H9 (cell line): ENCODE results near the gene GRIK3. TPM values are rescaled to one million over a fixed set of nuclear protein-coding genes. Genes with fewer than 3 reads are reported as not detected.

Experiments used
- DNase-seq: peaks from one replicate; pipeline ENCODE4 v3.0.0-alpha.2; 2017
- H2AFZ ChIP-seq: one replicate; pipeline ENCODE4 v1.6.1; 2013; ENCODE audit warnings: mild to moderate bottlenecking, low read length, control low read depth, moderate library complexity
- H2AK5ac ChIP-seq: 2 replicates; pipeline ENCODE4 v1.6.1; 2013; ENCODE audit warnings: low read length, control low read depth, mixed read lengths; ENCODE audit not compliant: insufficient read length
- H2BK120ac ChIP-seq: one replicate; pipeline ENCODE4 v1.6.1; 2013; ENCODE audit warnings: low read depth, mild to moderate bottlenecking, low read length, control low read depth, inconsistent platforms; ENCODE audit not compliant: poor library complexity, severe bottlenecking
- H2BK12ac ChIP-seq: 2 replicates; pipeline ENCODE4 v1.6.1; 2013; ENCODE audit warnings: low read length, control low read depth, mixed read lengths, low read depth; ENCODE audit not compliant: insufficient read length
- H2BK15ac ChIP-seq: 2 replicates; pipeline ENCODE4 v1.6.1; 2013; ENCODE audit warnings: low read depth, low read length, control low read depth
- H2BK20ac ChIP-seq: one replicate; pipeline ENCODE4 v1.6.1; 2013; ENCODE audit warnings: low read depth, mild to moderate bottlenecking, low read length, control low read depth, inconsistent platforms; ENCODE audit not compliant: poor library complexity, severe bottlenecking
- H2BK5ac ChIP-seq: 2 replicates; pipeline ENCODE4 v1.6.1; 2013; ENCODE audit warnings: low read length, control low read depth, mixed read lengths; ENCODE audit not compliant: insufficient read length
- H3K14ac ChIP-seq: 2 replicates; pipeline ENCODE4 v1.6.1; 2013; ENCODE audit warnings: low read length, control low read depth; ENCODE audit not compliant: insufficient read depth
- H3K18ac ChIP-seq: 2 replicates; pipeline ENCODE4 v1.6.1; 2013; ENCODE audit warnings: low read depth, mild to moderate bottlenecking, mixed read lengths, low read length, control low read depth; ENCODE audit not compliant: insufficient read length
- H3K23ac ChIP-seq: 2 replicates; pipeline ENCODE4 v1.6.1; 2013; ENCODE audit warnings: low read length, control low read depth, mixed read lengths, low read depth; ENCODE audit not compliant: insufficient read length
- H3K23me2 ChIP-seq: 2 replicates; pipeline ENCODE4 v1.6.1; 2013; ENCODE audit warnings: low read depth, mild to moderate bottlenecking, mixed read lengths, low read length, control low read depth; ENCODE audit not compliant: insufficient read length, poor library complexity, severe bottlenecking
- H3K27ac ChIP-seq: 2 replicates; pipeline ENCODE4 v1.5.1; 2013; ENCODE audit warnings: low read length, control low read depth, mixed read lengths, low read depth; ENCODE audit not compliant: insufficient read length
- H3K27me3 ChIP-seq: 2 replicates; pipeline ENCODE4 v1.6.1; 2013; ENCODE audit warnings: low read length, control low read depth, inconsistent platforms; ENCODE audit not compliant: insufficient read depth
- H3K4ac ChIP-seq: 2 replicates; pipeline ENCODE4 v1.6.1; 2013; ENCODE audit warnings: low read depth, mild to moderate bottlenecking, control low read depth, inconsistent platforms, low read length, moderate library complexity
- H3K4me1 ChIP-seq: 2 replicates; pipeline ENCODE4 v1.6.1; 2013; ENCODE audit warnings: low read length, control low read depth, inconsistent platforms; ENCODE audit not compliant: insufficient read depth
- H3K4me2 ChIP-seq: 2 replicates; pipeline ENCODE4 v1.6.1; 2013; ENCODE audit warnings: low read length, control low read depth, mixed read lengths; ENCODE audit not compliant: insufficient read length, insufficient read depth
- H3K56ac ChIP-seq: 2 replicates; pipeline ENCODE4 v1.6.1; 2013; ENCODE audit warnings: low read depth, mild to moderate bottlenecking, mixed read lengths, low read length, control low read depth; ENCODE audit not compliant: insufficient read length
- H3K79me1 ChIP-seq: 2 replicates; pipeline ENCODE4 v1.6.1; 2013; ENCODE audit warnings: low read depth, mild to moderate bottlenecking, moderate library complexity, low read length, control low read depth, inconsistent platforms; ENCODE audit not compliant: insufficient read depth, poor library complexity, severe bottlenecking
- H3K79me2 ChIP-seq: 2 replicates; pipeline ENCODE4 v1.6.1; 2013; ENCODE audit warnings: low read length, control low read depth, inconsistent platforms; ENCODE audit not compliant: insufficient read depth
- H3K9ac ChIP-seq: 2 replicates; pipeline ENCODE4 v1.6.1; 2013; ENCODE audit warnings: low read length, control low read depth, mixed read lengths; ENCODE audit not compliant: insufficient read length; ENCODE audit errors: extremely low read depth
- H3K9me3 ChIP-seq: one replicate; pipeline ENCODE4 v1.6.1; 2013; ENCODE audit warnings: low read depth, low read length, inconsistent platforms; ENCODE audit not compliant: control insufficient read depth
- H3T11ph ChIP-seq: one replicate; pipeline ENCODE4 v1.6.1; 2013; ENCODE audit warnings: mild to moderate bottlenecking, low read length, control low read depth, inconsistent platforms
- H4K20me1 ChIP-seq: one replicate; pipeline ENCODE4 v1.6.1; 2013; ENCODE audit not compliant: control insufficient read depth, insufficient read length, insufficient read depth
- H4K5ac ChIP-seq: 2 replicates; pipeline ENCODE4 v1.6.1; 2013; ENCODE audit warnings: low read depth, mild to moderate bottlenecking, mixed read lengths, low read length, control low read depth; ENCODE audit not compliant: insufficient read length
- H4K8ac ChIP-seq: replicated peaks from 2 replicates; pipeline ENCODE4 v1.6.1; 2013; ENCODE audit warnings: low read length, control low read depth, mixed read lengths, low read depth; ENCODE audit not compliant: insufficient read length
- H4K91ac ChIP-seq: 2 replicates; pipeline ENCODE4 v1.6.1; 2013; ENCODE audit warnings: low read depth, mild to moderate bottlenecking, moderate library complexity, mixed read lengths, low read length, control low read depth; ENCODE audit not compliant: insufficient read length
- H3K27ac Mint-ChIP-seq, 3 experiments: 2 replicates in 2 of 3; 3 replicates in 1 of 3; pipeline ENCODE4 v1.8.0; 2020 to 2021; ENCODE audit warnings: mixed read lengths in 3 of 3, mild to moderate bottlenecking in 1 of 3, moderate library complexity in 1 of 3
- H3K27me3 Mint-ChIP-seq: 2 replicates; pipeline ENCODE4 v1.8.0; 2021; ENCODE audit warnings: low read depth, mild to moderate bottlenecking, moderate library complexity, mixed read lengths
- H3K36me3 Mint-ChIP-seq, 3 experiments: 2 replicates in 2 of 3; 3 replicates in 1 of 3; pipeline ENCODE4 v1.8.0; 2020 to 2021; ENCODE audit warnings: low read depth in 3 of 3, mixed read lengths in 3 of 3; ENCODE audit not compliant: insufficient read depth in 1 of 3
- H3K4me1 Mint-ChIP-seq, 2 experiments: 2 replicates each; pipeline ENCODE4 v1.8.0; 2020; ENCODE audit warnings: mixed read lengths in 2 of 2
- H3K4me3 Mint-ChIP-seq, 2 experiments: 2 replicates in 1 of 2; 3 replicates in 1 of 2; pipeline ENCODE4 v1.8.0; 2020 to 2021; ENCODE audit warnings: mild to moderate bottlenecking in 2 of 2, mixed read lengths in 2 of 2, moderate library complexity in 1 of 2
- H3K9me3 Mint-ChIP-seq, 2 experiments: 2 replicates in 1 of 2; 3 replicates in 1 of 2; pipeline ENCODE4 v1.8.0; 2020; ENCODE audit warnings: mild to moderate bottlenecking in 2 of 2, mixed read lengths in 2 of 2, moderate library complexity in 1 of 2
- WGBS: extraction: QIAGEN DNeasy Blood & Tissue Kit; methylation state at CpG from one replicate; pipeline ENCODE4 v1.1.7; 2013; ENCODE audit warnings: missing lambda C conversion rate, low lambda C conversion rate, mixed read lengths; ENCODE audit not compliant: insufficient read length; ENCODE audit errors: extremely low coverage; 5-methylcytosine and 5-hydroxymethylcytosine counted together
- total RNA-seq: library from RNA; stranded (reverse); gene quantifications from 2 replicates; pipeline ENCODE4 v1.2.1, GENCODE V29; 2021
- TF ChIP-seq, protein P1 (sequence below): fragments of 200-600 bp; sonication (generic); conservative IDR thresholded peaks from 3 replicates; pipeline ENCODE4 v1.8.0; 2021; ENCODE audit warnings: antibody characterized with exemption, mild to moderate bottlenecking

The GRIK3 gene
- total RNA-seq, 1 experiment from 2014 or later, result 1.7 TPM

DNA sequence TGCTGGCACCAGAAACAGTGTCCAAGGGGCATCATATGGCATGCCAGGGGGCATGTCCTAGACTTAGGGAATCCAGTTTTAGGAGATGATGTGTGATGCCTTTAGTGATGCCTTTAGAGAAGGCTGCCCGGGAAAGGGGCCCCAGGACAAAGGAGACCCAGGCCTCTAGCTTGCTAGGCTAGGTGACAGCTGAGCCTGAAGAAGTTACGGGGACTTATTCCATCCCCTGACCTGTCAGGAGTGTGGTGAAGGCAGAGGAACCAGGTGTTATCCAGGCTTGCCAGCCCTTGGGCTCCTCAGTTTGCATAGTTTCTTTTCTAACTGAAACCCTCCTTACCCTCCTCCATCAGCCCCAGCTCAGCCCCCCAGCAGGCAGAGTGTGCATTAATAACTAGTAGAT lies 281.9 kb downstream of the GRIK3 start:
- H3K18ac ChIP-seq, result no peak overlapping the region
- H2BK15ac ChIP-seq, result no peak overlapping the region
- H2BK120ac ChIP-seq, result no peak overlapping the region
- no peaks in the 10 kb centered on the region for H3K23me2 ChIP-seq
- no peaks in the 10 kb centered on the region for H3K79me1 ChIP-seq
- H3K4ac ChIP-seq, result no peak overlapping the region
- H3K4me3 Mint-ChIP-seq, result no peak overlapping the region
- H3K9me3 ChIP-seq, result no peaks in the 10 kb centered on the region
- H3K36me3 Mint-ChIP-seq, result no peaks in the 10 kb centered on the region; a peak in 1 of 7 replicates
- H4K8ac ChIP-seq, result no peak overlapping the region
- no peaks in the 10 kb centered on the region for H3K79me2 ChIP-seq
- no peak for DNase-seq
- TF ChIP-seq, protein P1, sequence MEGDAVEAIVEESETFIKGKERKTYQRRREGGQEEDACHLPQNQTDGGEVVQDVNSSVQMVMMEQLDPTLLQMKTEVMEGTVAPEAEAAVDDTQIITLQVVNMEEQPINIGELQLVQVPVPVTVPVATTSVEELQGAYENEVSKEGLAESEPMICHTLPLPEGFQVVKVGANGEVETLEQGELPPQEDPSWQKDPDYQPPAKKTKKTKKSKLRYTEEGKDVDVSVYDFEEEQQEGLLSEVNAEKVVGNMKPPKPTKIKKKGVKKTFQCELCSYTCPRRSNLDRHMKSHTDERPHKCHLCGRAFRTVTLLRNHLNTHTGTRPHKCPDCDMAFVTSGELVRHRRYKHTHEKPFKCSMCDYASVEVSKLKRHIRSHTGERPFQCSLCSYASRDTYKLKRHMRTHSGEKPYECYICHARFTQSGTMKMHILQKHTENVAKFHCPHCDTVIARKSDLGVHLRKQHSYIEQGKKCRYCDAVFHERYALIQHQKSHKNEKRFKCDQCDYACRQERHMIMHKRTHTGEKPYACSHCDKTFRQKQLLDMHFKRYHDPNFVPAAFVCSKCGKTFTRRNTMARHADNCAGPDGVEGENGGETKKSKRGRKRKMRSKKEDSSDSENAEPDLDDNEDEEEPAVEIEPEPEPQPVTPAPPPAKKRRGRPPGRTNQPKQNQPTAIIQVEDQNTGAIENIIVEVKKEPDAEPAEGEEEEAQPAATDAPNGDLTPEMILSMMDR, result no peak
- no peak overlapping the region for H4K5ac ChIP-seq
- H3T11ph ChIP-seq, result no peak overlapping the region
- H3K23ac ChIP-seq, result no peak overlapping the region
- H3K27me3 Mint-ChIP-seq, result peaks cover 9% of the 10 kb centered on the region
- no peak overlapping the region for H2BK12ac ChIP-seq
- no CpG with 5 or more reads among the region's 2 CpGs for WGBS
- H3K14ac ChIP-seq, result no peak overlapping the region
- H3K4me1 Mint-ChIP-seq, result peaks cover 11 to 13% of the 10 kb centered on the region in 2 experiments; a peak in 3 of 4 replicates
- no peak overlapping the region for H3K4me2 ChIP-seq
- no peaks in the 10 kb centered on the region for H3K27me3 ChIP-seq
- no peak overlapping the region for H4K91ac ChIP-seq
- H2AFZ ChIP-seq, result no peak overlapping the region
- H4K20me1 ChIP-seq, result no peaks in the 10 kb centered on the region
- H2BK20ac ChIP-seq, result no peak overlapping the region
- no peak overlapping the region for H3K27ac Mint-ChIP-seq
- H2BK5ac ChIP-seq, result no peak overlapping the region
- no peak overlapping the region for H3K56ac ChIP-seq
- H3K4me1 ChIP-seq, result no peaks in the 10 kb centered on the region; the same call in 1 of the 2 replicates
- H3K9ac ChIP-seq, result no peak overlapping the region
- no peaks in the 10 kb centered on the region for H3K9me3 Mint-ChIP-seq
- H2AK5ac ChIP-seq, result no peak overlapping the region
- no peak overlapping the region for H3K27ac ChIP-seq
